ENCODE results near the gene MIDN.

Gene MIDN

DNA sequence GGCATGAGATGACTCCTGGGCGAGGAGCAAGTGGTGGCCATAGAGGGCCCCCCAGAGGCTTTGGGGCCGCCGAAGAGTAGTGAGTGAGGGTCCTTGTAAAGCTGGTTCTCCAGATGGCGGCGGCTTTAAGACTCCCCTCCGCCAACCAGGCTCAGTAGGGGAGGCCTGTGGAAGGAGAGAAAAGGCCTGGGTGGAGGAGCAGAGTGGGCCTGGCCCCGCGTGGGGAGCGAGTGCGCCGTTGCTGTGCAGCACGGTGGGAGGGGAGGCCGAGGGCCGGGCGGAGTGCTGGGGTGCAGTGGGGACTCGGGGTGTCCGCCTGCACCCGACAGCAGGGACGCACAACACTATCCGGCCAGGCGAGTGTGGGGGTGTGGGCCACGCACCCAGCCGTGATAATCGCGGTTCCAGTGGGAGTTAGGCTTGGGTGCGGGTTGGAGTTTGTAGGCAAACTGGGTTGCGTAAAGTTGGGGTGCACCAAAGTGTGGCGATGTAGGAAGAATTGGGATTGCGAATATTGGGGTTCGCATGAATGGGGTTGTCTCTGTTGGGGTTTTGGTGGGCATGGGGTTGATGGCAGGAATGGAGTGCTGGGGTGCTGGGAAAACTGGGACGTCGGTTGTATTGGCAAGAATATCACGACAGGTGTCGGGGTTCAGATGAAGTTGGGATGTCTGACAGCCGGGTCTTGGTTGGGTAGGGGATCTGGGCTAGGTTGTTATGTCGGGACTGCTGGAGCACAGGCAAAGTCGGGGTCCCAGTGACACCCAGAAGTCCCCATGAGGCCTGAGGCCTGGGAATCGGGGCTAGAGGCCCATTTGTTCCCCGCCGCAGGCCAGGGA is 20.1 kb downstream of the MIDN start:
- DNase-seq (ENCODE audit: low read depth), result no peak
- TF ChIP-seq, protein P1, sequence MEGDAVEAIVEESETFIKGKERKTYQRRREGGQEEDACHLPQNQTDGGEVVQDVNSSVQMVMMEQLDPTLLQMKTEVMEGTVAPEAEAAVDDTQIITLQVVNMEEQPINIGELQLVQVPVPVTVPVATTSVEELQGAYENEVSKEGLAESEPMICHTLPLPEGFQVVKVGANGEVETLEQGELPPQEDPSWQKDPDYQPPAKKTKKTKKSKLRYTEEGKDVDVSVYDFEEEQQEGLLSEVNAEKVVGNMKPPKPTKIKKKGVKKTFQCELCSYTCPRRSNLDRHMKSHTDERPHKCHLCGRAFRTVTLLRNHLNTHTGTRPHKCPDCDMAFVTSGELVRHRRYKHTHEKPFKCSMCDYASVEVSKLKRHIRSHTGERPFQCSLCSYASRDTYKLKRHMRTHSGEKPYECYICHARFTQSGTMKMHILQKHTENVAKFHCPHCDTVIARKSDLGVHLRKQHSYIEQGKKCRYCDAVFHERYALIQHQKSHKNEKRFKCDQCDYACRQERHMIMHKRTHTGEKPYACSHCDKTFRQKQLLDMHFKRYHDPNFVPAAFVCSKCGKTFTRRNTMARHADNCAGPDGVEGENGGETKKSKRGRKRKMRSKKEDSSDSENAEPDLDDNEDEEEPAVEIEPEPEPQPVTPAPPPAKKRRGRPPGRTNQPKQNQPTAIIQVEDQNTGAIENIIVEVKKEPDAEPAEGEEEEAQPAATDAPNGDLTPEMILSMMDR (IDR thresholded peaks at IDR 0.05; ENCODE audit: insufficient read depth, low read depth, low read length, missing control alignments), result no peak

DNA sequence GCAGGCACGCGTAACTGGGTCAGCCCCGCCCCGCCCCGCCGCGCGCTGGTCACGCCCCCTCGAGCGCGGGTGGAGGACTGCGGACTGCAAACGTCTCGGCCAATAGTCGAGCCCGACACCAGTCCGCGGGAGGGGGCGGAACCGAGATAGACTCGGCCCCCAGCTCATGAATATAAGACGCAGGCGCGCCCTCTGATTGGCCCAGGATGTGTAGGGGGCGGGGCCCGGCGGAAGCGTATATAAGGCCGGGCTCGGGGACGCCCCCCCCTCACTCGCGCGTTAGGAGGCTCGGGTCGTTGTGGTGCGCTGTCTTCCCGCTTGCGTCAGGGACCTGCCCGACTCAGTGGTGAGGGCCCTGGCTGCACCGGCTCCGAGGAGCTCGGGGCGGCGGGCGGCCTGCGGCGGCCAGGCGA is 20.7 kb downstream of the MIDN start, which contains the start of gene CIRBP:
Gene CIRBP, plus strand, starts transcription at position 268 of the 413 bp plus-strand sequence. CDS start 1,602 bp downstream, outside the sequence.
- peak within 1 kb of the TSS; percentile 98 for H3K4me3 ChIP-seq (ENCODE audit: low read depth, low read length)
- TF ChIP-seq, protein P1 (IDR thresholded peaks at IDR 0.05; ENCODE audit: insufficient read depth, low read depth, low read length, missing control alignments), result no peak
- peak; percentile 100 for DNase-seq (ENCODE audit: low read depth)

More for the DNA sequence above, 20.1 kb downstream of the MIDN start:
- peak overlapping the region; percentile 25 for H3K4me3 ChIP-seq (ENCODE audit: low read depth, low read length)

DNA sequence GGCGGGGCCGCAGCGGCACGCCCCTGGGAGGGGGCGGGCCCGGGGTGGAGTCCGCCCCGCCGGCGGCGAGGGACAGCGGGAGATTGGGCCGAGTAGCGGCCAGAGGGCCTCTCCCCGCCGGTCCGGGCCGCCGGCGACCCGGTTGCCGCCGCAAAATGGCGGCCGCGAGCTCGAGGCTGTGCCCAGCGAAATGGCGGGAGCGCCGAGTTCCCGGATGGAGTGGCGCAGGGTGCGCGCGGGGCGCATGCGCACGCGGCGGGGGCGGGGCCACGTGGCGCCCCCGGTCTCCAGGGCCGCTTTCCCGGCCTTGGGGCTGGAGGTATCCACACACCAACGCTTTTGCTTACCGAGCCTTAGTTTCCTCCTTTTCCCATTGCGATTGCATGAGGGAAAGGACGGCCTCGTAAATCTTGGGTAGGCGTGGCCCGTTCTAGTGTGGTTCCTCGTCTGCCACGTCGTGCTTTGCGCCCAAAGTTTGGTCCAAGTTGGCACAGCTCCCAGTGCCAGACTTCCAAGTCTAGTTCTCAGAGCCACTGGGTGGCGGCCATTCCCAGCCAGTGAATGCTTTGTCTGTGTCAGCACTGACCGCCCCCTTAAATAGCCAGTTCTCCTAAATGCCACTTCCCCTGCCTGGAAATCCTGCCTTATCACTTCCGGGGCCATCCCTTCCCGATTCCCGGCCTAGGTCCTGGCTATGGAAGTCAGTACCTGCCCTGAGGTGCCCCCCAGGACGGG is 21.3 kb downstream of the MIDN start:
- TF ChIP-seq, protein P1 (IDR thresholded peaks at IDR 0.05; ENCODE audit: insufficient read depth, low read depth, low read length, missing control alignments), result no peak
- peak overlapping the region; percentile 98 for H3K4me3 ChIP-seq (ENCODE audit: low read depth, low read length)
- peak; percentile 92 for DNase-seq (ENCODE audit: low read depth)

DNA sequence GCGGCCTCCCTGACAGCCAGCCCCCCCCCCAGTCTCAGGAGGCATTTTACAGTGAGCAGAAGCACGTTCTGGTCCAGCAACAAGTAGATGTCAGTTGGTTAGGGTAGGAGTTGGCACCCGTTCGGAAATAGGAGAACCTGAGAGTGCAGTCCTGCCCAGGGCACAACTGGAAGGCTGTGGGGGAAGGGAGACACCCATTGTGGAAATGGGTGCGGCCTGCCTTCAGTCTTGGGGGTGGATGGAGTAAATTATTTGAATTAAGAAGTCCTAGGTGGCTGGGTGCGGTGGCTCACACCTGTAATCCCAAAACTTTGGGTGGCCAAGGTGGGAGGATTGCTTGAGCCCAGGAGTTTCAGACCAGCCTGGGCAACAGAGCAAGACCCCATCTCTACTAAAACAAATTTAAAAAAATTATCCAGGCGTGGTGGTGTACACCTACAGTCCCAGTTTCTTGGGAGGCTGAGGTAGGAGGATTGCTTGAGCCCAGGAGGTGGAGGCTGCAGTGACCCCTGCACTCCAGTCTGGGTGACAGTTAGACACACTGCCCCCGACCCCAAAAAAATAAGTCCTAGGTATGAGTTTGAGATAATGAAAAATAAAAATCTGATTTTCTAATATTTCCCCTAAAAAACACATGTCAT is 21.9 kb downstream of the MIDN start:
- DNase-seq (ENCODE audit: low read depth), result no peak
- TF ChIP-seq, protein P1 (IDR thresholded peaks at IDR 0.05; ENCODE audit: insufficient read depth, low read depth, low read length, missing control alignments), result no peak
- H3K4me3 ChIP-seq (ENCODE audit: low read depth, low read length), result peak overlapping the region; percentile 98

DNA sequence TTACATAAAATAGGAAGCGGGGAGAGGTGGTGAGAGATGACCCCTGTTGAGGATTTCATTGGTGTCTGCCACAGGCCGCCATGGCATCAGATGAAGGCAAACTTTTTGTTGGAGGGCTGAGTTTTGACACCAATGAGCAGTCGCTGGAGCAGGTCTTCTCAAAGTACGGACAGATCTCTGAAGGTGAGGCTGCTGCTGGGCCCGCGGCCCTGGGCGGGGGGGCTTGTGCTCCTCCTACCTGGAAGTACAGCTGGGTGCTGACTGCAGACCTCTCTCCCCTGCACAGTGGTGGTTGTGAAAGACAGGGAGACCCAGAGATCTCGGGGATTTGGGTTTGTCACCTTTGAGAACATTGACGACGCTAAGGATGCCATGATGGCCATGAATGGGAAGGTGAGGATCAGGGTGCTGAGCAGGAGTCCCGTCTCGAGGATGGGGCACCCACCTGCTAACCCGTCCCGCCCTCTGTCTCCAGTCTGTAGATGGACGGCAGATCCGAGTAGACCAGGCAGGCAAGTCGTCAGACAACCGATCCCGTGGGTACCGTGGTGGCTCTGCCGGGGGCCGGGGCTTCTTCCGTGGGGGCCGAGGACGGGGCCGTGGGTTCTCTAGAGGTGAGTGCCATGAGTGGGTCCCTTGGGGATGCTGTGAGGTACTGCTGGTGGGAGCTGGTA is 22.6 kb downstream of the MIDN start:
- H3K4me3 ChIP-seq (ENCODE audit: low read depth, low read length), result peak overlapping the region; percentile 98
- TF ChIP-seq, protein P1 (IDR thresholded peaks at IDR 0.05; ENCODE audit: insufficient read depth, low read depth, low read length, missing control alignments), result no peak
- DNase-seq (ENCODE audit: low read depth), result no peak

Measured in GM12865 (cell line).